Nephron (organoid): Measurements from ENCODE around the gene CRADD.
"Not testable (repeated sequence)": the region's sequence is repeated elsewhere in the genome, so short reads cannot be mapped to it uniquely, and the experiment has no call there.

Experiments
- H3K27ac Mint-ChIP-seq, 3 experiments: 2 replicates each; pipeline ENCODE4 v1.8.0; 2020; ENCODE audit warnings: mixed read lengths in 3 of 3, mild to moderate bottlenecking in 2 of 3, moderate library complexity in 1 of 3
- H3K27me3 Mint-ChIP-seq: 2 replicates; pipeline ENCODE4 v1.8.0; 2021; ENCODE audit warnings: low read depth, mild to moderate bottlenecking, moderate library complexity, mixed read lengths
- H3K36me3 Mint-ChIP-seq: 2 replicates; pipeline ENCODE4 v1.8.0; 2020; ENCODE audit warnings: low read depth, mixed read lengths
- H3K4me1 Mint-ChIP-seq: 2 replicates; pipeline ENCODE4 v1.8.0; 2020; ENCODE audit warnings: mixed read lengths
- H3K4me3 Mint-ChIP-seq, 3 experiments: 2 replicates each; pipeline ENCODE4 v1.8.0; 2020; ENCODE audit warnings: mild to moderate bottlenecking in 3 of 3, mixed read lengths in 3 of 3, moderate library complexity in 2 of 3
- H3K9me3 Mint-ChIP-seq: 2 replicates; pipeline ENCODE4 v1.8.0; 2020; ENCODE audit warnings: mixed read lengths
- TF ChIP-seq, protein P1 (sequence below), 3 experiments: fragments of 200-600 bp; sonication (generic); IDR thresholded peaks; one replicate each; pipeline ENCODE4 v1.5.0; 2021; ENCODE audit warnings: antibody characterized with exemption in 3 of 3; ENCODE audit not compliant: unreplicated experiment in 3 of 3

The CRADD gene

DNA sequence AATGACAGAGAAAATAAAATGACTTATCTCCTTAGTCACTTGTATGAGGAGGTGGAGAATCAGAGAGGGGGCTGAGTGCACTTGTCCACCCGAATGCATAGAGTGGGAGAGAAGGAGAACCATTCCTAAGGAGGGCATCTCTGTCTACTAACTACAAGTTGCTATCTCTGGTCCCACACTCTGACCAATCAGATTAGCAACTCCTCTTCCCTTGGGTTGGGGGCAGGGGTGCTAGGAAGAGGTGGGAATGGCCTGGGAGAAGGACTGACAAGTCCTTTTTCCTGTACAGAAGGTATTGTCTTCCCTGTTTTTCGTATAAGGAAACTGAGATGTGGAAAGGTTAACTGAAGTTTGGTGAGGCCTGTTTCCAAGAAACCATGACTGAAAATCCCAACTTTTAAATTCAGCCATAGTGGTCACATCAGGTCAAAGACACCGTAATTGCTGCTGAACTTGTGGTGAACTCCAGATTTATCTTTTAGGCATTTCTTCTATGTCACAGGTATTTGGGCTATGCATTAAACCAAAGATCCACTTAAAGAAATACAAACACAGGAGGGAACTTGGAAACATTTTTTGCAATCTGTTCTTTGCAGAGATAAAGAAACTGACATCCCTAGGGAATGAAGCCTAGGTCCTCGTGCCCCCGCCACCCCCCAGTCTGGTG lies 207.8 kb downstream of the CRADD start:
- H3K27me3 Mint-ChIP-seq: peaks cover 33% of the 10 kb centered on the region
- TF ChIP-seq, protein P1, sequence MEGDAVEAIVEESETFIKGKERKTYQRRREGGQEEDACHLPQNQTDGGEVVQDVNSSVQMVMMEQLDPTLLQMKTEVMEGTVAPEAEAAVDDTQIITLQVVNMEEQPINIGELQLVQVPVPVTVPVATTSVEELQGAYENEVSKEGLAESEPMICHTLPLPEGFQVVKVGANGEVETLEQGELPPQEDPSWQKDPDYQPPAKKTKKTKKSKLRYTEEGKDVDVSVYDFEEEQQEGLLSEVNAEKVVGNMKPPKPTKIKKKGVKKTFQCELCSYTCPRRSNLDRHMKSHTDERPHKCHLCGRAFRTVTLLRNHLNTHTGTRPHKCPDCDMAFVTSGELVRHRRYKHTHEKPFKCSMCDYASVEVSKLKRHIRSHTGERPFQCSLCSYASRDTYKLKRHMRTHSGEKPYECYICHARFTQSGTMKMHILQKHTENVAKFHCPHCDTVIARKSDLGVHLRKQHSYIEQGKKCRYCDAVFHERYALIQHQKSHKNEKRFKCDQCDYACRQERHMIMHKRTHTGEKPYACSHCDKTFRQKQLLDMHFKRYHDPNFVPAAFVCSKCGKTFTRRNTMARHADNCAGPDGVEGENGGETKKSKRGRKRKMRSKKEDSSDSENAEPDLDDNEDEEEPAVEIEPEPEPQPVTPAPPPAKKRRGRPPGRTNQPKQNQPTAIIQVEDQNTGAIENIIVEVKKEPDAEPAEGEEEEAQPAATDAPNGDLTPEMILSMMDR (IDR thresholded peaks at IDR 0.05; ENCODE audit: unreplicated experiment in 3 of 3): no peak
- H3K27ac Mint-ChIP-seq: no peak overlapping the region
- no peak overlapping the region for H3K4me3 Mint-ChIP-seq
- peaks cover 19% of the 10 kb centered on the region for H3K4me1 Mint-ChIP-seq
- peaks cover 3% of the 10 kb centered on the region for H3K36me3 Mint-ChIP-seq
- no peaks in the 10 kb centered on the region for H3K9me3 Mint-ChIP-seq

DNA sequence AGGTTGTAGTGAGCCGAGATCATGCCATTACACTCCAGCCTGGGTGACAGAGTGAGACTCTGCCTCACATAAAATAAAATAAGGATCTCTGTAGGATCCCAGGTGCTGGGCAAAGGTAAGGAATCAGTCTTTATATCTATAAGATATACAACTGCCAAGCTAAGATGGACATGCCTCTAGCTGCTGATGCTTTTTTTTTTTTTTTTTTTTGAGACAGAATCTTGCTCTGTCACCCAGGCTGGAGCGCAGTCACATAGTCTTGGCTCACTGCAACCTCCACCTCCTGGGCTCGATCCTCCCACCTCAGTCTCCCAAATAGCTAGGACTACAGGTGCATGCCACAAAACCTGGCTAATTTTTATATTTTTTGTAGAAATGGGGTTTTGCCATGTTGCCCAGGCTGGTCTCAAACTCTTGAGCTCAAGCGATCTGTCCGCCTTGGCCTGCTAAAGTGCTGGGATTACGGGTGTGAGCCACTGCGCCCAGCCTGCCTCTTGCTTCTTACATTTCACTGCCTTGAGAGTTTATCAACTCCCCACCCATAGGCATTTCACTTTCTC lies 208.9 kb downstream of the CRADD start:
- Mint-ChIP-seq H3K27ac (peak overlapping the region in 1 of 3 experiments; percentile 19), H3K27me3 (peaks cover 33% of the 10 kb centered on the region), H3K4me1 (peaks cover 22% of the 10 kb centered on the region)
- not testable (repeated sequence) for H3K4me3 Mint-ChIP-seq, H3K36me3 Mint-ChIP-seq, H3K9me3 Mint-ChIP-seq

DNA sequence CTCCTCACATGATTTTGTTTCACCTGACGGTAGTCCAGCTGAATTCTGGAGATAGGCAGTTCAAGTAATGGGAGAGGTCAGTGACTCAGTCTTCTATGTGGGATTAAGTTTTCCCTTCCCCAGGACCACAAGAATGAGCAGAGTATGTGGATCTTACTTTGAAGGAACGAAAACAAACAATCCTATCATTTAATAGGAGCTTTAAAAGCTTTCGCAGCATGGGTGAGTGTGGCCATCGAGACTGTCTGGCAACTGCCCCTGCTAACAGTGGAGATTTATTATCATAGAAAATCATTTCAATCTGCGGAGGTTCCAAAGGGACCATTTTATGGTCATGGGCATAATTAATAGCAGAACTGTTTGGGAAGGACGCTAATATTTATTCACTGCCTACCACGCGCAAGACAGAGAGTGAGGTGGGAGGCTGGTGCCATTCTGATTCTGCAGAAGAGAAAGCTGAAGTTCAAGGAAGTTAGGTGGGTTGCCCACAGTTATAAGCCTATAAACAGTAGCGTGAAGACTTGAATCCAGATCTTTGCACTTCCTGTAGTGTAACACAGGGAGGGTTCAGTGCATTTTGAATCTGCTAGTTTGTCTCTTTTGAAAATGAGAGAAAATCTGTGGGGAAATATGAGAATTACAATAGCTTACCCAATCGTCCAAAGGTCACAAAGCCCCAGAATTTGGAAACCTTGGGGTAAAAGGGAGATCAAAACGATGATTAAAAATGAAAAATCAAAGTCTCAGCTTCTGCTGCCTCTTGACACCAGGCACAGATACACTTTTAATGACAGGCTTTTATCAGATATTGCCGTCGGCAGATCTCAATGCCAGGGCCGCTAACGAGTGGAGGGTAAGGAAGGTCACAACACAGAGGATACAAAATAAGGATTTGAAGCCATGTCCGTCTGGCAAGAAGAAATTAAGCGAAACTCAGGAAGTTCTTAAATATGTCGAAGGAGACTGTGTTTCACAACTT lies 209.6 kb downstream of the CRADD start:
- Mint-ChIP-seq H3K9me3 (no peaks in the 10 kb centered on the region), H3K4me3 (no peak overlapping the region), H3K4me1 (peaks cover 22% of the 10 kb centered on the region), H3K36me3 (peaks cover 3% of the 10 kb centered on the region), H3K27ac (peak overlapping the region in 1 of 3 experiments; percentile 19), H3K27me3 (peaks cover 33% of the 10 kb centered on the region)
- TF ChIP-seq, protein P1 (IDR thresholded peaks at IDR 0.05; ENCODE audit: unreplicated experiment in 3 of 3): no peak

DNA sequence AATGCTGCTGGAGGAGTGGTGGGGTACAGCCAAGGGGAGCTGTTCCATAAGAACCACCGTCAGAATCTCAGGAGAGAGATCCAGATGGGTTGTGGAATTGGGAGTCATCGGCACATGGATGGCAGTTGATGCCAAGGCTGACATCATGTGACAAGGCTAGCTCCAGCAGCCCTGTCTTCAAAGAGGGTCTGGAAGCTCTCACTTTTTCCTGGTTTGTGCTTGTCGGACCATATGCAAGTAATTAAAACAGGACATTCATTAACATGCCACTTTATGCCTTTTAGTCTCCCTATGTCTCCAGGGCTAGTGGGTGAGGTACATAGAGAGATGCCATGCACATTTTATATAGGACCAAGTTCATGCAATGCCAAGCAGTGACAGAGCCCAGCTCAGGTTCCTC lies 211.8 kb downstream of the CRADD start:
- Mint-ChIP-seq H3K9me3 (no peaks in the 10 kb centered on the region), H3K4me3 (no peak overlapping the region), H3K27me3 (peaks cover 30% of the 10 kb centered on the region), H3K27ac (no peak overlapping the region), H3K4me1 (peaks cover 40% of the 10 kb centered on the region), H3K36me3 (peaks cover 3% of the 10 kb centered on the region)
- TF ChIP-seq, protein P1 (IDR thresholded peaks at IDR 0.05; ENCODE audit: unreplicated experiment in 3 of 3): no peak

DNA sequence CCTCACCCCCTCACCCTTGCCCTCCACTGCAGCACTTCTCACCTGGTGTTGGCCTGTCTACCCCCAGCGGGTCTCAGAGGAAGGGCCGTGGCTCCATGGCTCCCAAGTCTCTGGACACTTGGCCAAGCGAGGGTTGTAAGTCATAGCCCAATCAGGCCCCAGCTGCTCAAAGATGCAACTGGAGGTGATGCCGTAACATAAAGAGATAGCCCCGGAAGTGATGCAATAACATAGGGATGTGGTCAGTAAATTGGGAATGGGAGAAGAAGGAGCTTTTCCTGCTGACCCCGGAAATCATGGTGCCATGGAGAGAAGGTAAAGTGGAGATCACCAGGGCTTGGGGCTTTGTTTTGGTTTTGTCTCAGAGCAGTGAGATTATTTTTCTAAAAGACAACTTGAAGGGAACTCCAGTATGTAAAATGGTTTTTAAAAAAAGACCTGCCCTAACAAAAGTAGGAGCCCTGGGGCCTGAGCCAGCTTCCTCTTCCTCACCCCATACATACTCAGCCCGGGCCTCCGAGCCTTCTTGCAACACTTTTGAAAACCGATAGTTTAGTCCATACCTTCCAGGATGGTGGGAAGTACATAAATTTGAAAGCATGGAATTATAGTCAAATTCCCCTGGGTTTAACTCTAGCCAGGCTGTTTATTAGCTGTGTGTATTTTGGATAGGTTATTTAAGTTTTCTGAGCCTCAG lies 212.5 kb downstream of the CRADD start:
- Mint-ChIP-seq H3K27me3 (peaks cover 23% of the 10 kb centered on the region), H3K9me3 (no peaks in the 10 kb centered on the region), H3K36me3 (peaks cover 3% of the 10 kb centered on the region), H3K27ac (peak overlapping the region in 2 of 3 experiments; percentile 3 to 16), H3K4me3 (no peak overlapping the region), H3K4me1 (peaks cover 47% of the 10 kb centered on the region)
- TF ChIP-seq, protein P1 (IDR thresholded peaks at IDR 0.05; ENCODE audit: unreplicated experiment in 3 of 3): no peak
